Loucy (cell line): ENCODE data around the gene ERFL.

Experiments
- H2AFZ ChIP-seq: fragments of 200-600 bp; sonication (generic); 2 replicates; pipeline ENCODE4 v1.6.0; 2016; ENCODE audit warnings: antibody characterized with exemption, mild to moderate bottlenecking, low read length, moderate library complexity
- H3F3A ChIP-seq: fragments of 200-600 bp; 2 replicates; pipeline ENCODE4 v1.6.0; 2016; ENCODE audit warnings: antibody characterized with exemption, low read depth, mild to moderate bottlenecking
- H3K27me3 ChIP-seq: fragments of 200-600 bp; sonication (generic); 2 replicates; pipeline ENCODE4 v1.6.1; 2014; ENCODE audit warnings: low read length, mild to moderate bottlenecking; ENCODE audit not compliant: insufficient read depth, poor library complexity, severe bottlenecking
- H3K36me3 ChIP-seq: fragments of 200-600 bp; sonication (generic); 2 replicates; pipeline ENCODE4 v1.6.1; 2016; ENCODE audit warnings: low read length; ENCODE audit not compliant: insufficient read depth
- H3K4me1 ChIP-seq: fragments of 200-600 bp; sonication (generic); 2 replicates; pipeline ENCODE4 v1.5.1; 2014; ENCODE audit warnings: low read length, mild to moderate bottlenecking; ENCODE audit not compliant: insufficient read depth, poor library complexity, severe bottlenecking
- H3K4me2 ChIP-seq: fragments of 200-600 bp; sonication (generic); 2 replicates; pipeline ENCODE4 v1.6.0; 2014; ENCODE audit warnings: antibody characterized with exemption, low read length, low read depth, mild to moderate bottlenecking; ENCODE audit not compliant: poor library complexity, severe bottlenecking
- H3K4me3 ChIP-seq: fragments of 200-600 bp; sonication (generic); 2 replicates; pipeline ENCODE4 v1.5.1; 2014; ENCODE audit warnings: low read length, mild to moderate bottlenecking, mixed read lengths; ENCODE audit not compliant: poor library complexity, severe bottlenecking
- H3K79me2 ChIP-seq: fragments of 200-600 bp; sonication (generic); 2 replicates; pipeline ENCODE4 v1.6.1; 2014; ENCODE audit warnings: low read length; ENCODE audit not compliant: insufficient read depth
- H3K9ac ChIP-seq: fragments of 200-600 bp; sonication (generic); 2 replicates; pipeline ENCODE4 v1.6.0; 2014; ENCODE audit warnings: mild to moderate bottlenecking, low read depth, low read length, moderate library complexity; ENCODE audit not compliant: poor library complexity, severe bottlenecking
- H3K9me2 ChIP-seq: fragments of 200-600 bp; sonication (generic); replicated peaks from 2 replicates; pipeline ENCODE4 v1.6.1; 2016; ENCODE audit warnings: low read depth, low read length, mixed read lengths
- H3K9me3 ChIP-seq: fragments of 200-600 bp; sonication (generic); 2 replicates; pipeline ENCODE4 v1.6.1; 2014; ENCODE audit warnings: mild to moderate bottlenecking, antibody characterized with exemption, low read length, low read depth; ENCODE audit not compliant: insufficient read depth
- H4K20me1 ChIP-seq: fragments of 200-600 bp; sonication (generic); 2 replicates; pipeline ENCODE4 v1.6.0; 2014; ENCODE audit warnings: antibody characterized with exemption, low read length, mild to moderate bottlenecking; ENCODE audit not compliant: insufficient read depth, poor library complexity, severe bottlenecking
- EZH2phosphoT487 ChIP-seq: fragments of 200-600 bp; IDR thresholded peaks from 2 replicates; pipeline ENCODE4 v1.6.1; 2018; ENCODE audit warnings: antibody characterized with exemption, mild to moderate bottlenecking, moderate library complexity, borderline replicate concordance
- TF ChIP-seq, protein P1 (sequence below): fragments of 200-600 bp; sonication (generic); conservative IDR thresholded peaks from 2 replicates; pipeline ENCODE4 v1.5.1; 2014; ENCODE audit warnings: mild to moderate bottlenecking, antibody characterized with exemption, low read length

The ERFL gene

DNA sequence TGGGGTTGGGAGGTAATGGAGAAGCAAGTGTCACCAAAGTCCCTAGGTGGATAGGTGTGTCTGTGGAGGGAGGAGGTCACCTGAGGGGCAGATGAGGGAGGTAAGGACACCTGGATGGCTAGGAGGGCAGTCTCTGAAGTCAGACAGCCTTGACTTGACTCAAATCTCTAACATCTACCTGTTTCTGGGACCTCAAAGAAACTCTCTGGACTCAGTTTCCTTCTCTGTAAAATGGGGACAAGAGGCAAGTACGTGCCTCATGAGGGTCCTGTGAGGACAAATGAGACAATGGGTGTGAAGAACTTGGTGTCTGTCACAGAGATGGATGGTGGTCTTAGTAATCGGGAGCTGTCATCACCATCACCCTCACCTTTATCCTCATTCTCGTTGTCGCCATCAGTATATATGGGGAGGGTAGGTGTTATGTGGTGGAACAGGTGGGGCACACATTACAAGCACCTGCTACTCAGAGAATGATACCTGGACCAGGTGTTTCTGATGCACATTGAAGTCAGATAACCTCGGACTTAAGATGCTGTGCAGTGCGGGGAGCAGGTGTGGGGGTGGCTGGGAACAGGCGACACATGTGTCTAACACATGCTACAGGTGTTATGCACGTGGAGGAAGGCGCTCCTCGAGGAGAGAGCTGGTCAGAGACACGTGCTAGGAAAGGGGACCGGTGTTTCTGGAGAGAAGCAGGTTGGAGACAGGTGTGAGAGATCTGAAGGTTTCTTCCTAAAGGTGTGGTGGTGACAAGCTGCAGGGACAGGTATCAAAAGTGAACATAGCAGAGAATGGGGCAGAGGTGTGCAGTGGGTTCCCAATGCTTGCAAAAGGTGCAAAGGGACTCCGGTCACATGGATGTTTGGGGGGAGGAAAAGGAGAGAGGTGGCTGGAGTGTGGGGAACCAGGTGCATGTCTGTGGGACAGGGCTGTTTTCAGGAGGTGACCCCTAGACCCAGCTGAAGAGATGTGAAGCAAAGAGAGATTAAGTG lies 3.8 kb downstream of the ERFL start:
- Histone ChIP-seq H3F3A (no peaks in the 10 kb centered on the region), H3K4me2 (no peak overlapping the region)

GRCh38 chr19:41923045-41923788 lies 5.0 kb downstream of the ERFL start:
- TF ChIP-seq, protein P1, sequence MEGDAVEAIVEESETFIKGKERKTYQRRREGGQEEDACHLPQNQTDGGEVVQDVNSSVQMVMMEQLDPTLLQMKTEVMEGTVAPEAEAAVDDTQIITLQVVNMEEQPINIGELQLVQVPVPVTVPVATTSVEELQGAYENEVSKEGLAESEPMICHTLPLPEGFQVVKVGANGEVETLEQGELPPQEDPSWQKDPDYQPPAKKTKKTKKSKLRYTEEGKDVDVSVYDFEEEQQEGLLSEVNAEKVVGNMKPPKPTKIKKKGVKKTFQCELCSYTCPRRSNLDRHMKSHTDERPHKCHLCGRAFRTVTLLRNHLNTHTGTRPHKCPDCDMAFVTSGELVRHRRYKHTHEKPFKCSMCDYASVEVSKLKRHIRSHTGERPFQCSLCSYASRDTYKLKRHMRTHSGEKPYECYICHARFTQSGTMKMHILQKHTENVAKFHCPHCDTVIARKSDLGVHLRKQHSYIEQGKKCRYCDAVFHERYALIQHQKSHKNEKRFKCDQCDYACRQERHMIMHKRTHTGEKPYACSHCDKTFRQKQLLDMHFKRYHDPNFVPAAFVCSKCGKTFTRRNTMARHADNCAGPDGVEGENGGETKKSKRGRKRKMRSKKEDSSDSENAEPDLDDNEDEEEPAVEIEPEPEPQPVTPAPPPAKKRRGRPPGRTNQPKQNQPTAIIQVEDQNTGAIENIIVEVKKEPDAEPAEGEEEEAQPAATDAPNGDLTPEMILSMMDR: no peak
- TF ChIP-seq EZH2phosphoT487: no peak
- Histone ChIP-seq H3K4me2 (no peak overlapping the region), H3K27me3 (no peaks in the 10 kb centered on the region), H3K4me1 (peaks cover 5% of the 10 kb centered on the region), H3F3A (no peaks in the 10 kb centered on the region), H3K9ac (no peak overlapping the region), H3K36me3 (no peaks in the 10 kb centered on the region), H3K9me2 (no peaks in the 10 kb centered on the region), H3K4me3 (no peak overlapping the region), H3K79me2 (no peaks in the 10 kb centered on the region), H2AFZ (no peak overlapping the region), H4K20me1 (no peaks in the 10 kb centered on the region), H3K9me3 (no peaks in the 10 kb centered on the region)

More for the DNA sequence above, 3.8 kb downstream of the ERFL start:
- no peak overlapping the region for H2AFZ ChIP-seq
- no peaks in the 10 kb centered on the region for H3K9me3 ChIP-seq
- H3K79me2 ChIP-seq: peaks cover 8% of the 10 kb centered on the region; the same call in 1 of the 2 replicates
- H3K4me3 ChIP-seq: no peak overlapping the region
- no peaks in the 10 kb centered on the region for H3K36me3 ChIP-seq
- peaks cover 10% of the 10 kb centered on the region for H3K4me1 ChIP-seq
- H4K20me1 ChIP-seq: no peaks in the 10 kb centered on the region
- no peak overlapping the region for H3K9ac ChIP-seq
- H3K9me2 ChIP-seq: no peaks in the 10 kb centered on the region
- H3K27me3 ChIP-seq: no peaks in the 10 kb centered on the region
- no peak for TF ChIP-seq EZH2phosphoT487
- TF ChIP-seq, protein P1: no peak

DNA sequence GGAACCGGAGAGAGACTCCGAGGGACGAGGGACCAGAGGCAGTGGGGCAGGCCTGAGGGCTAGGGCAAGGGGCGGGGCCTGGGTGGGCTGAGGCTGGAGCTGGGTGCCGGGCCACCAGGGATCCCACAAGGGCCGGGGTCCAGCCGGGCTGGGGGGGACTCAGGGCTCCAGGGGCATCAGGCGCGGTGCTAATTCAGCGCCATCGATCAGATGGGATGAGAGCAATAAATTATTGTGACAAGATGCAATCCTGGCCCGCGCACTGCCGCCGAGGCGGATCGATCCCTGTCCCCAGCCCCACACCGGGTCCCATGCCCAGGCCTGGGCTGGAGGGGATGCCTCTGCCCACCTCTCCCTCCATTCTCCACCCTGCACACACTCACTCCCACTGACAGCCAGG lies 5.7 kb downstream of the ERFL start:
- no peaks in the 10 kb centered on the region for H3K79me2 ChIP-seq
- H3K9me3 ChIP-seq: no peaks in the 10 kb centered on the region
- H3K4me2 ChIP-seq: no peak overlapping the region
- H3K4me3 ChIP-seq: no peak overlapping the region
- H3K4me1 ChIP-seq: peaks cover 4% of the 10 kb centered on the region
- H4K20me1 ChIP-seq: no peaks in the 10 kb centered on the region
- no peaks in the 10 kb centered on the region for H3F3A ChIP-seq
- no peaks in the 10 kb centered on the region for H3K36me3 ChIP-seq
- no peaks in the 10 kb centered on the region for H3K27me3 ChIP-seq
- no peak overlapping the region for H3K9ac ChIP-seq
- TF ChIP-seq EZH2phosphoT487: no peak
- H3K9me2 ChIP-seq: no peaks in the 10 kb centered on the region
- no peak overlapping the region for H2AFZ ChIP-seq
